Glomerular endothelial cell (primary cell): Measurements from ENCODE around the gene MYO6. TPM values are rescaled to one million over a fixed set of nuclear protein-coding genes. Genes with fewer than 3 reads are reported as not detected.

ENCODE experiments used
- DNase-seq: peaks from one replicate; pipeline ENCODE4 v3.0.0-alpha.2; 2011; ENCODE audit warnings: low read depth, low spot score; ENCODE audit errors: extremely low read depth
- total RNA-seq: library from RNA; depleted of rRNA; stranded (reverse); fragments of >200 nt; gene quantifications from 2 replicates; pipeline ENCODE4 v1.2.3, GENCODE V29; 2015

The MYO6 gene
- total RNA-seq, 1 donor from 2014 or later, result 55.8 TPM

- no peak for DNase-seq
Observed at GRCh38 chr6:75762063-75762462, 13.0 kb downstream of the MYO6 start.

- no peak for DNase-seq
Observed at GRCh38 chr6:75766387-75766786, 17.3 kb downstream of the MYO6 start.

GRCh38 chr6:75770844-75771243 is 21.8 kb downstream of the MYO6 start:
- no peak for DNase-seq

- no peak for DNase-seq
Observed at GRCh38 chr6:75775219-75775618, 26.2 kb downstream of the MYO6 start.

- no peak for DNase-seq
Observed at GRCh38 chr6:75776461-75776860, 27.4 kb downstream of the MYO6 start.

- no peak for DNase-seq
Observed at GRCh38 chr6:75778757-75779156, 29.7 kb downstream of the MYO6 start.

GRCh38 chr6:75786152-75786551 is 37.1 kb downstream of the MYO6 start:
- DNase-seq, result no peak

GRCh38 chr6:75788894-75789293 is 39.9 kb downstream of the MYO6 start:
- no peak for DNase-seq

GRCh38 chr6:75791881-75792280 is 42.8 kb downstream of the MYO6 start:
- DNase-seq, result peak; percentile 14

GRCh38 chr6:75794351-75794846 is 45.4 kb downstream of the MYO6 start:
- no peak for DNase-seq

GRCh38 chr6:75794954-75795739 is 46.1 kb downstream of the MYO6 start:
- DNase-seq, result no peak

GRCh38 chr6:75796723-75797122 is 47.7 kb downstream of the MYO6 start:
- no peak for DNase-seq

- no peak for DNase-seq
Observed at GRCh38 chr6:75800133-75800532, 51.1 kb downstream of the MYO6 start.

GRCh38 chr6:75800708-75801505 is 51.9 kb downstream of the MYO6 start:
- no peak for DNase-seq

- DNase-seq, result no peak
Observed at GRCh38 chr6:75802366-75802765, 53.3 kb downstream of the MYO6 start.

GRCh38 chr6:75808507-75808906 is 59.5 kb downstream of the MYO6 start:
- no peak for DNase-seq

GRCh38 chr6:75812560-75812959 is 63.5 kb downstream of the MYO6 start:
- no peak for DNase-seq

- no peak for DNase-seq
Observed at GRCh38 chr6:75813476-75814250, 64.6 kb downstream of the MYO6 start.

- DNase-seq, result no peak
Observed at GRCh38 chr6:75815756-75816155, 66.7 kb downstream of the MYO6 start.

- no peak for DNase-seq
Observed at GRCh38 chr6:75818098-75818855, 69.2 kb downstream of the MYO6 start.
